HG03175 (cell line): Measurements from ENCODE around the gene C9orf78.
"Not testable (repeated sequence)": the region's sequence is repeated elsewhere in the genome, so short reads cannot be mapped to it uniquely, and the experiment has no call there.

ENCODE experiments used
- ATAC-seq: cut with Tn5 transposase; IDR thresholded peaks from one replicate; pipeline ENCODE4 v1.9.1; 2021; ENCODE audit warnings: mild to moderate bottlenecking, moderate library complexity; ENCODE audit not compliant: unreplicated experiment

Gene C9orf78

GRCh38 chr9:129813661-129814060 lies 21.4 kb downstream of the C9orf78 start:
- ATAC-seq = no peak

DNA sequence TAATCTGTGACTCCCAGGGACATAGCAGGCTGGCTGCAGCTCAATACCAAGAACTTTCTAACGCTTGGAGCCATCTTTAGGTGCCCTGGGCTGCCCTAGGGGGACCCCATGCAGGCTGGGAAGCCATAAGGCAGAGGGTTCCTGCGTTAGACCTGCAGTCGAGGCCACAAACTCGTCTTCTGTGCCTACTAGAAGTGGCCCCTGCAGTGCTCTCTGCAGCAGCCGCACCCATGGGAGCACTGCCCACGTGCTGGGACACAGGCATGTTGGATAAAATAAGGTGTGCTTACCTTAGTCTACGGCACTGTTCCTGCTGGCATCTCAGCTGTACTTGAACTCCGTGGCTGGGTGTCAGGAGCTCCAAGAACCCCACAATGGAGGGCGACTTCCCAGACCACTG lies 22.7 kb downstream of the C9orf78 start:
- no peak for ATAC-seq

DNA sequence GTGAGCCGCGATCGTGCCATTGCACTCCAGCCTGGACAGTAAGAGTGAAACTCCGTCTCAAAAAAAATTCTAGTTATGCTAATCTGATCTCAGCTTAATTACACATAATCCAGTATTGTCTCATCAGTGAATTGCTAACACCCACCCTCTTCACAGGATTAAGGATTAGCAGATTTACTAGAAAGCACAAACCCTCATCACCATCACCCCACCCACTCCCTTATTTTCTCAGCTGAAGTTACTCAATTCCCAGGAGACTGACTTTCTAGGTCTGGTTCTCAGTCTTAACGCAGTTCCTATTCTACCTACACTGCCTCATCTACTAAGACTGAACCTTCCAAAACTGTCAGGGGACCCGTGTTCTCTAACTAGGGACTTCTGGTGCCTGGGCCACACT lies 23.1 kb downstream of the C9orf78 start:
- ATAC-seq = no peak

- no peak for ATAC-seq
These were observed 24.3 kb downstream of the C9orf78 start for GRCh38 chr9:129810788-129811187.

DNA sequence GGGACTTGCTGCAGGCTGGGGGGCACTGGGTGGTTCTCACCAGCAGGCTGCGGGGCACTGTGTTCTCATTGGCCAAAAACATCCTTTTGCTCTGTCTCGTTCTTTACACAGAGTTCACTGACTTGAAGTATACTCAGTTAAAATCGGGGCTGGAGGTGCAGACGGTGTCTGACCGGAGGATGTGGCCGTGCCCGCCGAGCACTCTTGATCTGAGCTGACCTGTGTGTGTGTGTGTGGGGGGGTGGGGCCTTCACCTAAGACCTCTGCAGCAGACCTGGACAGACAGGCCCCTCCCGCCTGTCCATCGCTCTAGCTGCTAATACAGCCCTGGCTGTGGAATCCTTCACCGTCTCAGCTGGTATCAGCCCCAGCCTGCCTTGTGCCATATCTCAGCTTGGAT lies 25.0 kb downstream of the C9orf78 start:
- no peak for ATAC-seq

- ATAC-seq = no peak
These were observed 25.7 kb downstream of the C9orf78 start for GRCh38 chr9:129809346-129809745.

DNA sequence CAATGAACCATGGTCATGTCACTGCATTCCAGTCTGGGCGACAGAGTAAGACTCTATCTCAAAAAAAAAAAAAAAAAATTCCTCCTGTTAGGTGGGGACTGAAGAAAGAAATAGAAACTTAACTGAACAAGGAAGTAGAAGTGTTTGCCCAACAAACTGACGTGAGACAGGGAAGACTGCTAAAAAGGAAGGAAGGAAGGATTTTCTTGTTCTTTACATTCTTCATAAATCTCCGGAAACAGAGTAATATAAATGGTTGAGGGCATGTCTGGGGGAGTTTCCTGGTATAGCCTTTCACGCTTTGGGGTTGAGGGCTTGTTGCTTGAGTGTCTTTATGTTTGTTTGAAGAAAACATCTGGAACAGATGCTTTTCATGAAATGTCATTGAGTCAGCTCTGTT lies 29.0 kb downstream of the C9orf78 start:
- no peak for ATAC-seq

DNA sequence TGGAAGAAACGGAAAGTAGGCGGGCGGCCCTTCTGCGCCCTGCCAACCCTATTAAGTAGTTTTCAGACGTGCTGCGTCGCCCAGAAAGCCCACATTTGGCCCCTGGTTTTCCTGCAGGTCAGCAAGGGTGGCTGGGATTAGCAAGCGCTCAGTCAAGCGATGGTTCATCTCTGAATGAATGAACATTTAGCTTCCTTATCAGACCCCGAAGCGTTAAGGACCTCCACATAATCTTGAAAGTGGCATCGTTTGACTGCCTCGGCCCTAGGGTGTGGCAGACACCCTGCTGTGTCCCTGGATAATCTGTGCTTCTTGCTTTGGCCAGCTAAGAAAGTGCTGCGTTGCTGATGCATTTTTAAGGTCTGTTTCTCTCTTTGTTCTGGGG lies 31.4 kb downstream of the C9orf78 start:
- ATAC-seq = no peak

- peak; percentile 92 for ATAC-seq
These were observed 32.0 kb downstream of the C9orf78 start, which contains the start of gene TOR1B for GRCh38 chr9:129802833-129803675. Gene TOR1B, plus strand, starts transcription at chr9:129803184. Its CDS starts 29 bp downstream, at chr9:129803213.

DNA sequence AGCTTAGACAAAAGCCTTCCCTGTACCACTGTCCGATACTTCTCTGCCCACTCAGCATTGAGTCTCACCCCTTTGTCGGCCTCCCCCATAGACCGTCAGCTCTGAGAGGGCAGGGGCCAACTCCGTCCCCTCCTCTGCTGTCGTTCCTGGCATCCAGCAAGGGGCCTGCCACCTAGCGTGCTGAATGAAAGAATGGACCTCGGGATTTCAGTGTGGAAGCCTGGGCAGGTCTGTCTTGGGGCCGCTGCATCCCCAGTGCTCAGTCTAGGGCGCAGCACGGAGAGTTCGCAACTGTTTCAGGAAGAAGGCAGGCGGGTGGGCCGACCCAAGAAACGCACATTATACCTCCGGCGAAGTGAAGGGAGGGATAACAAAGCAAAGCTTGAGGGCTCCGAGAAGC lies 33.6 kb downstream of the C9orf78 start:
- ATAC-seq = no peak

DNA sequence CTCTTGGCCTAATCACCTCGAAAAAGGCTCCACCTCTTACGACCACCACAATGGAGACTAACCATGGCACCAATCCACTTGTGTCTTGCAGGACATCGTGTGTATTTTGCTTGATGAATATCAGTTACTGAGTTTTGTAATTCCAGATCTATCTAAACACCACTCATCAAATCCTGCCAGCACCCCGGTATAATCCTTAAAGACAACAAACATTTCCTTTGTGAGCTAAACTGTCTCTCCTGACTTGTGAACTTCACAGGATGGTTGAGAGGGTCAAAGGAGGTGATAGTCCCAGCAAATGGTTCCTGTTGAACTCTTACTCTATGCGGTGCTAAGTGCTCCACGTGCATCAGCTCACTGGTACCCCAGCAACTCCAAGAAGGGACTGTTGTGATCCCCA lies 36.1 kb downstream of the C9orf78 start:
- no peak for ATAC-seq

- ATAC-seq = not testable (repeated sequence)
These were observed 39.0 kb downstream of the C9orf78 start for GRCh38 chr9:129796029-129796428.

DNA sequence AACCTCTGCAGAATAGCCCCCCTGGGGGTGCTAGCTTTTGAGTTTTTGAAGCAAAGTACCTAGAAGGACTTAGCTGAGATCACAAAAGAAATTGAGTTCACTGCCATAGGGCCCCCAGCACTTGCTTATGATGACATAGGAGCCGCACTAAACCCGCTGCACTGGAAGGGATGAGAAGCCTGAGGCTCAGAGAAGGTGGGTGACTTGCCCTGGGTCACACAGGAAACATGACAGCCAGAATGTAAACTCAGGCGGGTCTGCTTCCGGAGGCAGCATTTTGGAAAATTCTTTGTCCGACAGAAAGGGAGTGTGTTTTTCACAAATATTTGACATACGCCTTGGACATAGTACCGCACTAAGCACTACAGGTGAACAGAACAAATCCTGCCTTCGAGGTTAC lies 40.5 kb downstream of the C9orf78 start:
- no peak for ATAC-seq

DNA sequence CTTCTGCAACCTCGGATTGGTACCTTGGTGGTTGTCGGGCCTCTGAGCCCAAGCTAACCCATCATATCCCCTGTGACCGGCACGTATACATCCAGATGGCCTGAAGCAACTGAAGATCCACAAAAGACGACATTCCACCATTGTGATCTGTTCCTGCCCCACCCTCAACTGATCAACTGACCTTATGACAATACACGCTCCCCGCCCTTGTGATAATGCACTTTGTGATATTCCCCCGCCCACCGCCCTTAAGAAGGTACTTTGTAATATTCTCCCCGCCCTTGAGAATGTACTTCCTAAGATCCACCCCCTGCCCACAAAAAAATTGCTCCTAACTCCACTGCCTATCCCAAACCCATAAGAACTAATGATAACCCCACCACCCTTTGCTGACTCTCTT lies 48.6 kb downstream of the C9orf78 start:
- ATAC-seq = no peak

- no peak for ATAC-seq
These were observed 49.2 kb downstream of the C9orf78 start for GRCh38 chr9:129785866-129786265.

- not testable (repeated sequence) for ATAC-seq
These were observed 50.1 kb downstream of the C9orf78 start for GRCh38 chr9:129784970-129785369.

DNA sequence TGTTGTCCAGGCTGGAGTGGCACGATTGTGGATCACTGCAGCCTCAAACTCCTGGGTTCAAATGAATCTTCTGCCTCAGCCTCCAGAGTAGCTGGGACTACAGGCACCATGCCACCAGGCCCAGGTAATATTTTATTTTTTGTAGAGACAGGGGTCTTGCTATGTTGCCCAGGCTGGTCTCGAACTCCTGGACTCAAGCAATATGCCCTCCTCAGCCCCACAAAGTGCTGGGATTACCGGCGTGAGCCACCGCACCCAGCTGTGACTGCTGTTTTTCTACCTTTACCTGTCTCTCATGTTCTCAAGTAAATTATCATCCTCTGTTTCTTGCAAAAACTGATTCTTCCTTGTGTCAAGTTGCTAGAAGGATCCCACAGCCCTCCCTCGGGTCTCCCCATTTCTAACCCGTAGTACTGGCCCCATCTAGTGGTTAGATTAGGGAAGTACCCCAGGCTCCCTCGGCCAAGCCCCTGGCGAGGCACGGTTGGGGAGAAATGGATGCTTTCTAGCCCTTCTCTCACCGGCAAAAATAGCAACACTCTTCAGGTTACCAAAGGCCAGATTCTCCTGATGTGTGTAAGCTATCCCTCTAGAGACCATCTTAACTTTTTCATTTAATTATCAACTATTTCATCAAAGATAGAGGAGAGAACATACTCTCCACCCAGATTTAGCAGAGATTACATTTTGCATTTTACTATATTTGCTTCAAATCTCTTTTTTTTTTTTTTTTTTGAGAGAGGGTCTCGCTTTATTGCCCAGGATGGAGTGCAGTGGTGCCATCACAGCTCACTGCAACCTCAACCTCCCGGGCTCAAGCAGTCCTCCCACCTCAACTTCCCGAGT lies 51.3 kb downstream of the C9orf78 start:
- peak; percentile 67 for ATAC-seq

- no peak for ATAC-seq
These were observed 53.1 kb downstream of the C9orf78 start for GRCh38 chr9:129781981-129782380.

- ATAC-seq = no peak
These were observed 53.9 kb downstream of the C9orf78 start for GRCh38 chr9:129781131-129781530.

DNA sequence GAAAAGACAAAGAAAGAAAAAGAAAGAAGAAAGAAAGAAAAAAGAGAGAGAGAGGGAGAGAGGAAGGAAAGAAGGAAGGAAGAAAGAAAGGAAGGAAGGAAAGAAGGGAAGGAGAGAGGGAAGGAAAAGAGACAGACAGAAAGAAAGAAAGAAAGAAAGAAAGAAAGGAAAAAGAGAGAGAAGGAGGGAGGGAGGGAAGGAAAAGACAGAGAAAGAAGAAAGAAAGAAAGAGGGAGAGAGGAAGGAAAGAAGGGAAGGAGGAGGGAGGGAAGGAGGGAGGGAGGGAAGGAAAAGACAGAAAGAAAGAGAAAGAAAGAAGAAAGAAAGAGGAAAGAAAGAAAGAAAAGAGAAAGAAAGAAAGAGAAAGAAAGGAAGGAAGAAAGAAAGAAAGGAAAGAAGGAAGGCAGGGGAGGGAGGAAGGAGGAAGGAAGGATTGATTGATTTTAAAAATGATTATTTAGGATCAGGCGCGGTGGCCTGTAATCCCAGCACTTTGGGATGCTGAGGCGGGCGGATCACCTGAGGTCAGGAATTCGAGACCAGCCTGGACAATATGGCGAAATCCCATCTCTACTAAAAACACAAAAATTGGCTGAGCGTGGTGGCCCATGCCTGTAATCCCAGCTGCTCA lies 55.4 kb downstream of the C9orf78 start:
- ATAC-seq = no peak

- ATAC-seq = no peak
These were observed 56.6 kb downstream of the C9orf78 start for GRCh38 chr9:129778469-129778868.

GRCh38 chr9:129777769-129778130 lies 57.3 kb downstream of the C9orf78 start:
- no peak for ATAC-seq
